SK-N-SH (cell line): ENCODE measurements around the gene LLGL2. TPM values are rescaled to one million over a fixed set of nuclear protein-coding genes. Genes with fewer than 3 reads are reported as not detected.
"Not testable (repeated sequence)": the region's sequence is repeated elsewhere in the genome, so short reads cannot be mapped to it uniquely, and the experiment has no call there.

ENCODE experiments used
- CTCF ChIA-PET: fragments of 300-600, 350-600 bp; formaldehyde crosslinking; extraction: SDS; loops from one replicate; lab custom pipeline; 2021; lab: Yijun Ruan, JAX
- POLR2A ChIA-PET: fragments of 350-600 bp; sonication (Branson Sonifier 250); formaldehyde crosslinking; extraction: SDS; loops from one replicate; lab custom pipeline; 2020; ENCODE audit warnings: antibody characterized with exemption, inconsistent platforms; lab: Yijun Ruan, JAX
- DNase-seq: peaks from one replicate; pipeline ENCODE4 v3.0.0; 2012
- H2AFZ ChIP-seq: fragments of 200-600 bp; sonication (generic); 2 replicates; pipeline ENCODE4 v1.8.1; 2016; ENCODE audit warnings: antibody characterized with exemption, mild to moderate bottlenecking, low read depth
- H3F3A ChIP-seq: fragments of 200-600 bp; sonication (generic); replicated peaks from 2 replicates; pipeline ENCODE3; 2016; ENCODE audit warnings: antibody characterized with exemption, mild to moderate bottlenecking; ENCODE audit not compliant: insufficient read depth
- H3K27ac ChIP-seq, 2 experiments: fragments of 200-500 bp in 1 of 2; fragments of 200-600 bp in 1 of 2; sonication (Bioruptor generic) in 1 of 2; sonication (generic), shearing (Covaris generic) in 1 of 2; 2 replicates each; pipeline versions ENCODE4 v1.5.1 to v1.6.1; 2014 to 2016; ENCODE audit warnings: low read depth in 2 of 2, inconsistent platforms in 1 of 2, low read length in 1 of 2, mild to moderate bottlenecking in 1 of 2, mixed read lengths in 1 of 2
- H3K27me3 ChIP-seq: fragments of 200-600 bp; sonication (generic), shearing (Covaris generic); 2 replicates; pipeline ENCODE4 v1.6.1; 2016; ENCODE audit warnings: mixed run types; ENCODE audit not compliant: insufficient read depth
- H3K36me3 ChIP-seq, 2 experiments: fragments of 200-500 bp in 1 of 2; fragments of 200-600 bp in 1 of 2; sonication (Bioruptor generic) in 1 of 2; sonication (generic) in 1 of 2; replicated peaks in 1 of 2; 2 replicates each; pipeline versions ENCODE3 to v1.5.1; 2014 to 2016; ENCODE audit warnings: low read length in 1 of 2, mild to moderate bottlenecking in 1 of 2; ENCODE audit not compliant: insufficient read depth in 2 of 2, control insufficient read depth in 1 of 2
- H3K4me1 ChIP-seq, 2 experiments: fragments of 200-500 bp in 1 of 2; fragments of 200-600 bp in 1 of 2; sonication (Bioruptor generic) in 1 of 2; sonication (generic), shearing (Covaris generic) in 1 of 2; 2 replicates each; pipeline versions ENCODE4 v1.5.1 to v1.6.1; 2014 to 2016; ENCODE audit warnings: low read depth in 1 of 2, low read length in 1 of 2, mixed run types in 1 of 2; ENCODE audit not compliant: insufficient read depth in 2 of 2, control insufficient read depth in 1 of 2
- H3K4me2 ChIP-seq: fragments of 200-600 bp; sonication (generic), shearing (Covaris generic); 2 replicates; pipeline ENCODE4 v1.6.1; 2017; ENCODE audit warnings: mixed run types
- H3K4me3 ChIP-seq, 2 experiments: fragments of 200-500 bp in 1 of 2; fragments of 200-600 bp in 1 of 2; sonication (Bioruptor generic) in 1 of 2; sonication (generic), shearing (Covaris generic) in 1 of 2; 2 replicates each; pipeline versions ENCODE4 v1.5.1 to v1.8.1; 2014 to 2016; ENCODE audit warnings: low read depth in 2 of 2, inconsistent platforms in 1 of 2, low read length in 1 of 2, mild to moderate bottlenecking in 1 of 2, mixed read lengths in 1 of 2, moderate library complexity in 1 of 2
- H3K79me2 ChIP-seq: fragments of 200-600 bp; sonication (generic); 2 replicates; pipeline ENCODE4 v1.8.1; 2017; ENCODE audit warnings: mild to moderate bottlenecking; ENCODE audit not compliant: insufficient read depth
- H3K9ac ChIP-seq: fragments of 200-600 bp; sonication (generic); 2 replicates; pipeline ENCODE4 v1.6.1; 2017; ENCODE audit warnings: mixed run types
- H3K9me2 ChIP-seq: fragments of 200-600 bp; sonication (generic); 2 replicates; pipeline ENCODE4 v1.6.1; 2017; ENCODE audit warnings: mixed run types
- H3K9me3 ChIP-seq: fragments of 200-600 bp; sonication (generic); 2 replicates; pipeline ENCODE4 v1.6.1; 2017; ENCODE audit warnings: mixed run types, mild to moderate bottlenecking, moderate library complexity
- H4K20me1 ChIP-seq: fragments of 200-600 bp; sonication (generic); 2 replicates; pipeline ENCODE4 v1.6.1; 2017; ENCODE audit warnings: mild to moderate bottlenecking, mixed run types; ENCODE audit not compliant: insufficient read depth
- CHD2 ChIP-seq: fragments of 150-350 bp; IDR thresholded peaks from 2 replicates; pipeline ENCODE4 v1.6.1; 2018; ENCODE audit warnings: low read length; ENCODE audit not compliant: partially characterized antibody
- EZH2phosphoT487 ChIP-seq: fragments of 200-600 bp; sonication (generic); IDR thresholded peaks from 2 replicates; pipeline ENCODE4 v1.6.1; 2017; ENCODE audit warnings: low read depth, mixed run types, mild to moderate bottlenecking, antibody characterized with exemption, moderate library complexity, borderline replicate concordance
- FOXJ3 ChIP-seq: sonication (generic); formaldehyde crosslinking; IDR thresholded peaks from 2 replicates; pipeline ENCODE4 v1.5.1; 2020; ENCODE audit warnings: mild to moderate bottlenecking, missing genetic modification reagents
- FOXM1 ChIP-seq: IDR thresholded peaks from 2 replicates; pipeline ENCODE4 v1.4.0; 2012; ENCODE audit warnings: low read depth, mild to moderate bottlenecking
- GABPA ChIP-seq: IDR thresholded peaks from 2 replicates; pipeline ENCODE4 v1.4.0; 2012; ENCODE audit warnings: low read depth, mild to moderate bottlenecking
- GATA2 ChIP-seq: sonication (generic); formaldehyde crosslinking; IDR thresholded peaks from 2 replicates; pipeline ENCODE4 v1.5.0; 2020; ENCODE audit warnings: mild to moderate bottlenecking, missing genetic modification reagents
- JUND ChIP-seq: IDR thresholded peaks from 2 replicates; pipeline ENCODE4 v1.4.0; 2012
- MXI1 ChIP-seq: IDR thresholded peaks from 2 replicates; pipeline ENCODE4 v1.6.1; 2012; ENCODE audit warnings: mild to moderate bottlenecking, low read depth, low read length, improper control_type of control experiment
- NFIC ChIP-seq: IDR thresholded peaks from 2 replicates; pipeline ENCODE4 v1.4.0; 2012; ENCODE audit warnings: borderline replicate concordance
- NRF1 ChIP-seq: IDR thresholded peaks from 2 replicates; pipeline ENCODE4 v1.6.1; 2012; ENCODE audit warnings: low read depth, mild to moderate bottlenecking, low read length
- POLR2AphosphoS5 ChIP-seq: IDR thresholded peaks from 2 replicates; pipeline ENCODE4 v1.6.1; 2012; ENCODE audit warnings: low read depth, low read length
- RAD21 ChIP-seq: IDR thresholded peaks from 2 replicates; pipeline ENCODE4 v1.6.1; 2012; ENCODE audit warnings: mild to moderate bottlenecking, low read length
- RCOR1 ChIP-seq: fragments of 150-350 bp; IDR thresholded peaks from 2 replicates; pipeline ENCODE4 v1.6.1; 2017; ENCODE audit warnings: antibody characterized with exemption, low read length
- SIN3A ChIP-seq: IDR thresholded peaks from 2 replicates; pipeline ENCODE4 v1.6.1; 2012; ENCODE audit warnings: low read depth, mild to moderate bottlenecking, low read length, moderate library complexity, borderline replicate concordance
- SMC3 ChIP-seq: IDR thresholded peaks from 2 replicates; pipeline ENCODE4 v1.6.1; 2012; ENCODE audit warnings: low read depth, low read length, improper control_type of control experiment
- TEAD4 ChIP-seq: IDR thresholded peaks from 2 replicates; pipeline ENCODE4 v1.4.0; 2012; ENCODE audit warnings: mild to moderate bottlenecking, borderline replicate concordance; ENCODE audit not compliant: insufficient read depth
- WGBS: methylation state at CpG from one replicate; pipeline ENCODE4 v1.1.6; 2017; ENCODE audit warnings: low lambda C conversion rate; 5-methylcytosine and 5-hydroxymethylcytosine counted together
- polyA plus RNA-seq, 3 experiments: library from polyadenylated mRNA; depleted of rRNA; stranded (reverse); fragments of >200 nt; gene quantifications; 2 replicates each; pipeline ENCODE4 v1.2.3, GENCODE V29; 2012
- TF ChIP-seq, protein P1 (sequence below): fragments of 150-350 bp; IDR thresholded peaks from 2 replicates; pipeline ENCODE4 v1.6.1; 2016; ENCODE audit warnings: mild to moderate bottlenecking, low read depth, low read length
- TF ChIP-seq, protein P2 (sequence below): fragments of 200-600 bp; sonication (generic); IDR thresholded peaks from 2 replicates; pipeline ENCODE4 v1.6.1; 2017; ENCODE audit warnings: antibody characterized with exemption, mild to moderate bottlenecking, moderate library complexity

LLGL2 gene
- polyA plus RNA-seq, 1 of the 3 experiments (the other 2 are of a cell fraction): 6.7 TPM

DNA sequence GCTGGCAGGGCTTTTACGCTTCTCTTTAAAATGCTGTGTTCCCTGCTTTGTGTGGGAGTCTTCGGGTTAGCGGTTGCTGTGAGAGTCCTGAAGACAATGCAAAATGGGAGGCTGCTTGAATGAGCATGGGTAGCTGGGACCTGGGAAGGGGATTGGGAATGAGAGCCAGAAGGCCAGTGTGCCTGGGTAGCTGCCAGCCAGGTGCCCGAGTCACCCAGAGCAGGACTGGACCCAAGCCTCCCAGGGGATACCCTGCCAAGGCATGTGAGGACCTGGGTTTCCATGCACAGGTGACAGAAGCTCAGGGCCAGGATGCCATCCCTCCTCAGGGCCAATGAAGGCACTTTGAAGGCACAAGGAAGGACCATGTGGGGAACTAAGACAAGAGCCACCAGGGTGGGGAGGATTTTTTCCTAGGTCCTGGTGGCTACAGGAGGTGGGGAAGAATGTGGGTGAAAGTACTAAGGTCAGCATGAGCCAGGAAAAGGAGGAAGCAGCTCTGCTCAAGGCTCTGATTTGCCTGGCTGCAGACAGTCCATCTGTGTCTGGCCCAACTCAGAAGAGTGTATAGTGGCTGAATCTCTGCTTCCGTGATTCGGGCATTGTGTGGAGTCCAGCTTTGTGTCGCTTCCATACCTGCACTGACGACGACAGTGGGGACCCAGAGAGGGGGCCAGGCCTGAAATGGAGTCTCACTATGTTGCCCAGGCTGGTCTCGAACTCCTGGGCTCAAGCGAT, 48.6 kb upstream of the LLGL2 start:
- Histone ChIP-seq H3K27ac (no peak overlapping the region), H3K36me3 (peaks cover 18 to 27% of the 10 kb centered on the region in 2 experiments), H3K4me2 (no peak overlapping the region), H3K9ac (no peak overlapping the region), H2AFZ (no peak overlapping the region), H3K79me2 (0 out of 2 replicates have a peak, but pooled peaks cover 8% of the 10 kb centered on the region), H4K20me1 (peaks cover 24% of the 10 kb centered on the region; the same call in 1 of the 2 replicates), H3K4me1 (no peaks in the 10 kb centered on the region; a peak in 1 of 4 replicates), H3F3A (no peaks in the 10 kb centered on the region), H3K9me2 (no peaks in the 10 kb centered on the region)
- CTCF ChIA-PET: interaction anchor here (0.8 to 1.8 kb wide), 6 partner anchors 8 to 276 kb away, joined by 3 to 6 read pairs (median 3); partner anchors contain the start of genes SMIM5 and TSEN54
- DNase-seq: no peak
- WGBS: 88% methylated on average over 11 of the region's 11 CpGs
- TF ChIP-seq SMC3 (no peak), NRF1 (no peak)
- TF ChIP-seq, protein P1, sequence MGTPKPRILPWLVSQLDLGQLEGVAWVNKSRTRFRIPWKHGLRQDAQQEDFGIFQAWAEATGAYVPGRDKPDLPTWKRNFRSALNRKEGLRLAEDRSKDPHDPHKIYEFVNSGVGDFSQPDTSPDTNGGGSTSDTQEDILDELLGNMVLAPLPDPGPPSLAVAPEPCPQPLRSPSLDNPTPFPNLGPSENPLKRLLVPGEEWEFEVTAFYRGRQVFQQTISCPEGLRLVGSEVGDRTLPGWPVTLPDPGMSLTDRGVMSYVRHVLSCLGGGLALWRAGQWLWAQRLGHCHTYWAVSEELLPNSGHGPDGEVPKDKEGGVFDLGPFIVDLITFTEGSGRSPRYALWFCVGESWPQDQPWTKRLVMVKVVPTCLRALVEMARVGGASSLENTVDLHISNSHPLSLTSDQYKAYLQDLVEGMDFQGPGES: no peak
- TF ChIP-seq, all 33 proteins: peak for 0
- H3K9me3 ChIP-seq: no peaks in the 10 kb centered on the region
- H3K4me3 ChIP-seq: no peak overlapping the region
- POLR2A ChIA-PET: interaction anchor here (1.1 kb wide), 2 partner anchors 21 to 23 kb away, joined by 3 to 4 read pairs; partner anchors contain the start of gene TMEM94
- H3K27me3 ChIP-seq: no peaks in the 10 kb centered on the region

DNA sequence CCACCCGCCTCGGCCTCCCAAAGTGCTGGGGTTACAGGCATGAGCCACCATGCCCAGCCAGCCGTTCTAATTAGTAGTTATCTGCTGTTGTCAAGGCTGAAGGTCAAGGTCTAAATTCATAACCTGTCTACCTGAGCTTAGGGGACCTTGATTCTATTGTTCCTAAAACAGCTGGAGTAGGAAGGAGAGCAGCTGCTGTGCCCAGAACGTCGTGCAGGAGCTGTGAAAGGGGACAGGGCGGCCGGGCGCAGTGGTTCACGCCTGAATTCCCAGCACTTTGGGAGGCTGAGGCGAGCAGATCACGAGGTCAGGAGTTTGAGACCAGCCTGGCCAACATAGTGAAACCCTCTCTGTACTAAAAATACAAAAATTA, 48.0 kb upstream of the LLGL2 start:
- H3K4me3 ChIP-seq, H3K4me1 ChIP-seq, POLR2A ChIA-PET, H3K27me3 ChIP-seq, H3K9me2 ChIP-seq, H3K9ac ChIP-seq, H2AFZ ChIP-seq, H3K27ac ChIP-seq, H3F3A ChIP-seq, DNase-seq, H3K9me3 ChIP-seq, H3K4me2 ChIP-seq: not testable (repeated sequence)
- CTCF ChIA-PET: interaction anchor here (1.0 to 1.8 kb wide), 4 partner anchors 8 to 276 kb away, joined by 3 to 6 read pairs (median 4); partner anchors contain the start of genes SMIM5 and TSEN54
- peaks cover 24% of the 10 kb centered on the region; the same call in 1 of the 2 replicates for H4K20me1 ChIP-seq
- 0 out of 2 replicates have a peak, but pooled peaks cover 11% of the 10 kb centered on the region for H3K79me2 ChIP-seq
- WGBS: 96% methylated on average over 11 of the region's 11 CpGs
- H3K36me3 ChIP-seq: peaks cover 13 to 24% of the 10 kb centered on the region in 2 experiments

DNA sequence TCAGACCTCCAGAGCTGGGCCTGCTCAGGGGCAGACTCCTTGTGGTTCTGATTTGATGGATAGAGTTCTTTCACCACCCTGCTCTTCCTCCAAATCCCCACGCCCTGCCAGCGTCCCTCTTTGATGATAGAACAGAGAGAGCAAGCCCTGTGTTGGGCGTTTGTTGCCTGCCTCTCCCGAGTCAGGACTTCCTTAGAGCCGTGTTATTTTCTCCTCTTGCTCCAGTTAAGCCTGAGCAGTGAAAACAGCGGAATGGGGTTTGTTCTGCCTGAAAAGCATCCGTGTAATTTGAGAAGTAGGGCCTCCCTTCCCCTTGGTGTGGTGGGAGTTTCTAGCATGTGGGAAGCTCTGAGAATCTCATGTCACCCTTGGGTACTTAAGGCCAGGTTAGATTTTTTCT, 47.0 kb upstream of the LLGL2 start:
- Histone ChIP-seq H3K9me2 (no peaks in the 10 kb centered on the region), H3K9me3 (no peaks in the 10 kb centered on the region), H4K20me1 (peaks cover 30% of the 10 kb centered on the region), H3K27me3 (no peaks in the 10 kb centered on the region), H3K27ac (no peak overlapping the region), H3K79me2 (peaks cover 14% of the 10 kb centered on the region; the same call in 1 of the 2 replicates)
- 96% methylated on average over 7 of the region's 7 CpGs for WGBS
- POLR2A ChIA-PET: no interaction called here
- TF ChIP-seq POLR2AphosphoS5: no peak
- TF ChIP-seq JUND: no peak
- TF ChIP-seq EZH2phosphoT487: no peak
- no peak for TF ChIP-seq CHD2
- no peak for TF ChIP-seq FOXJ3 (CRISPR knock-in tag)
- TF ChIP-seq TEAD4: no peak
- no peak for TF ChIP-seq RAD21
- no peak for TF ChIP-seq NFIC
- no peak for TF ChIP-seq GABPA
- TF ChIP-seq SMC3: no peak
- TF ChIP-seq GATA2 (CRISPR knock-in tag): no peak
- TF ChIP-seq FOXM1: no peak
- TF ChIP-seq SIN3A: no peak
- TF ChIP-seq, protein P2, sequence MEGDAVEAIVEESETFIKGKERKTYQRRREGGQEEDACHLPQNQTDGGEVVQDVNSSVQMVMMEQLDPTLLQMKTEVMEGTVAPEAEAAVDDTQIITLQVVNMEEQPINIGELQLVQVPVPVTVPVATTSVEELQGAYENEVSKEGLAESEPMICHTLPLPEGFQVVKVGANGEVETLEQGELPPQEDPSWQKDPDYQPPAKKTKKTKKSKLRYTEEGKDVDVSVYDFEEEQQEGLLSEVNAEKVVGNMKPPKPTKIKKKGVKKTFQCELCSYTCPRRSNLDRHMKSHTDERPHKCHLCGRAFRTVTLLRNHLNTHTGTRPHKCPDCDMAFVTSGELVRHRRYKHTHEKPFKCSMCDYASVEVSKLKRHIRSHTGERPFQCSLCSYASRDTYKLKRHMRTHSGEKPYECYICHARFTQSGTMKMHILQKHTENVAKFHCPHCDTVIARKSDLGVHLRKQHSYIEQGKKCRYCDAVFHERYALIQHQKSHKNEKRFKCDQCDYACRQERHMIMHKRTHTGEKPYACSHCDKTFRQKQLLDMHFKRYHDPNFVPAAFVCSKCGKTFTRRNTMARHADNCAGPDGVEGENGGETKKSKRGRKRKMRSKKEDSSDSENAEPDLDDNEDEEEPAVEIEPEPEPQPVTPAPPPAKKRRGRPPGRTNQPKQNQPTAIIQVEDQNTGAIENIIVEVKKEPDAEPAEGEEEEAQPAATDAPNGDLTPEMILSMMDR: no peak
- TF ChIP-seq RCOR1: no peak
- no peak for TF ChIP-seq MXI1
- TF ChIP-seq, all 33 proteins: peak for 0
- Histone ChIP-seq H3K9ac (no peak overlapping the region), H2AFZ (no peak overlapping the region), H3K4me3 (no peak overlapping the region), H3F3A (no peaks in the 10 kb centered on the region), H3K4me1 (no peaks in the 10 kb centered on the region; a peak in 1 of 4 replicates), H3K36me3 (peaks cover 6 to 18% of the 10 kb centered on the region in 2 experiments), H3K4me2 (no peak overlapping the region)
- CTCF ChIA-PET: interaction anchor here (0.9 to 1.3 kb wide), 7 partner anchors 20 to 271 kb away, joined by 3 to 5 read pairs (median 3); partner anchors contain the start of gene SMIM5
- no peak for DNase-seq
